ENCODE measurements around the gene SLC39A11. TPM values are rescaled to one million over a fixed set of nuclear protein-coding genes. Genes with fewer than 3 reads are reported as not detected.

The SLC39A11 gene
- total RNA-seq, 1 experiment from 2014 or later = 20.9 TPM

DNA sequence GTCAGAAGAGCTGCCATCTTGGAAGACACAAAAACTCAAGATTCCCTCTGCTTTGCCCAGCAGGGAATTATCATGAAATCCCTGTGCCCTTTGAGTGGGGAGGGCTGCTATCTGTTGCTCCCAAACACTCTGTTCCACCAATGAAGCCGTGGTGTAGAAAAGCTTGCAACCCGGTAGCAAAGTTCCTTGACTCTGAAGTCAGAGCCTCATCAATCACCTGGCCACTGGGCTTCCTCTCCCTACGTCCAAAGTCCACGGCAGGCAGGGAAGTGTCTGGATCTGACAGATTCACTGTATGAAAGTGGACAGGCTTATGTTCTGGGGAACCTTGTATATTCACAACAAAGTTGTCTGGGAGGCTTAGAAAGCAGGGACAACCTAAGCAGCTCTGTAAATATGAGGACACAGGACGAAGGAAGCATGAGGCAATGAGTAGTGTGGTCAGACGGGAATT is 343.3 kb downstream of the SLC39A11 start:
- DNase-seq (ENCODE audit: low spot score) = no peak

DNA sequence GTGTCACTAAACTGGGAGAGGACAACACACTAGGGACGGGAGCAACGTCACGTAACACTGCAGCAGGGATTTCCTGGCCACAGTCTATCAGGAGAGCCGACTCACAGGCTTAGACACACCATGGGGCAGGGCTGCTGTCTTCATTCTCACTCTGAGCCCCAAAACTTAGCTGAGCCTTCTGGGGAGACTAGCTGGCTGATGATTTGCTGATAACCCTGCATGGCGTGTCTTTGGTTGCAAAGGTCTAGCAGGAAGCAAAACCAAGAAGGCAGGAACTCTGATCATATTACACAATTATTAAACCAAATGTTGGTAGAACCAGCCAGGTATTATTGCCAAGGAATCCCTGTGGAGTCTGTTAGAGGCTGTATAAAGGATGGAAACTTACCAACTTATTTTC is 345.0 kb downstream of the SLC39A11 start:
- DNase-seq (ENCODE audit: low spot score) = no peak

DNA sequence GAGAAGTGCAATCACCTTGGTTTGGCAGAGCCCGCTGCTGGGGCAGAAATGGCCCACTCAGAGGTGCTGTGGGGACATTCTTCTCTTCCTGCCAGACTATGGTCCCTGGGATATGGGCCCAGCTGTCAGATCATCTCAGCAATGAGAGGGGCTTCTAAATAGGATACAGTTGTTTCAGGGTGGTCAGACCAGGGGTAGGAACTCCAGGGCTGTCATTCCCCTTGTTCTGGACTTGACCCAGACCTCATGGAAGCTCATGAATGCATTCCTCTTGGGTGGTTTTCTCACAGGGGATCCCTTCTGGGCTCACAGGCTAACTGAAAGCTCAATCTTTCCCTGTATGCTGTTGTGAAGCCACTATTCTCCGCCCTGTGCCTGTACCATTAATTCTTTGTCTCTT is 347.2 kb downstream of the SLC39A11 start:
- DNase-seq (ENCODE audit: low spot score) = no peak

DNA sequence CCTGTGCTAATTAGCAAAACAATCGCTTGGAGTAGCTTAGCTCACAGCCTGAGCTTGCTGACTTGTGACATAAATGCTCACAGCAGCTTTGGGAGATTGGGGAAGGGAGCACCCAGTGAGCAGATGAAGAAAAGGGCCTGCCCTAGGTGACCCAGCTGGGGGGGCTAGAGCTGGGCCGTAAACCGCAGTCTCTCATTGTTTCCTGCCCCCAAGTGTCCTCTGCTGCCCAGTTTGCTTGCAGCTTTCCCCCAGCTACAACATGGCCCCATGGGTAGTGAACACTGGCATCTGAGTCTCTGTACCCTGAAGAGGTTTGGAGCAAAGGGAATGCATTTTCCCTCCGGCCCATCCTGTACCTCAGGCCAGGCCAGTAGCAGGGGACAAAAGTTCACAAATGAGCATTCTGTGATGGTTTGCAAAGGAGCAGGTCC is 349.4 kb downstream of the SLC39A11 start:
- DNase-seq (ENCODE audit: low spot score) = no peak

DNA sequence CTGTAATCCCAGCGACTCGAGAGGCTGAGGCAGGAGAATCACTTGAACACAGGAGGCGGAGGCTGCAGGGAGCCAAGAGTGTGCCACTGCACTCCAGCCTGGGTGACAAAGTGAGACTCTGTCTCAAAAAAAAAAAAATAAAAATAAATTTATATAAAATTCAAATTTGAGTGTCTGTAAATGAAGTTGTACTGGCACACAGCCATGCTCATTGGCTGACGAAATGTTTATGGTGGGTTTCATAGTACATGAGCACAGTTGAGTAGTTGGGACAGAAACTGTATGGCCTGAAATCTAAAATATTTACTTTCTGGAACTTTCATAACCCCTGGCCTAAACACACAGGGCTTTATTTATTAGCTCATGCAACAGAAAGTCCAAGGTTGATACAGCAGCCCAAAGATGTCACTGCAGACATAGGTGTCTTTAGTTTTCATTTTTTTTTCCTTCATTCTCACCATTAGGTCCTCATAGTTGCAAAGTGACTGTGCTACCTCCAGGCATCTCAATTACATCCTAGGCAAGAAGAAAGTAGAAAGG is 355.3 kb downstream of the SLC39A11 start:
- DNase-seq (ENCODE audit: low spot score) = no peak

DNA sequence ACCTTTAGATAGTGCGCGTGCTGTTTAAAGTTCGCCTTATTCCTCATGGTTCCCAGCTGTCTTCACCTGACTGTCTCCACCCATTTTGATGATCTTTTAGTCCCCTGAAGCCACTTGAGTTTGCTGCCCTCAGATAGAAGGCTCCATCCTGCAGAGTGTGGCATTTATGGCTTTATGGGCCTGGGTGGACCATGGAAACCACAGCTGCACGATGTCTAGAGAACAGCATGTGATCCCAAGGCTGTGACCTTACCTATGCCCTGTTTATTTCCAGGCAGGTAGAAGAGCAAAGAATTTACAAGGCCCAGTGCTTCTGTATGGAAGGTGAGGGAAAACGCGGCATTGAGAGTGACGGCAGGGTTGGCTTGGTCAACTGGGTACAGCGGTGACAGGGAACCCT is 356.9 kb downstream of the SLC39A11 start:
- no peak for DNase-seq (ENCODE audit: low spot score)

DNA sequence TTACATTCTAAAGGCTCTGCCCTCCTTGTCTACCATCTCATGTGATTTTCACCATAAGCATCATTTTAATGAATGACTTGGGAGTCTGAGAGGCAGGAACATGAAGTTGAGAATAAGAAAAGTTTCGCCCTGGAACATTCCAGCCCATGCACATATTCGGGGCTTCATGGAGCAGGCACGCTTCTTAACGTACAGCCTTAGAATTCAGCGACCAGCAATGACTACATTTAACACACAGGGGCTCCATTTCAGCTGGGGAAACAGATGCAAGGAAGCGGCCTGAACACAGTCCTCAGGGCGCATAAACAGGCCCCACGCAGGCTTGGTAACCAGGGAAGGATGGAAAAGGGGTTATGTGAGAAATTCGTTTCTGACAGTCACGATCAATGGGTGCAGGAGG is 357.4 kb downstream of the SLC39A11 start:
- DNase-seq (ENCODE audit: low spot score) = no peak

DNA sequence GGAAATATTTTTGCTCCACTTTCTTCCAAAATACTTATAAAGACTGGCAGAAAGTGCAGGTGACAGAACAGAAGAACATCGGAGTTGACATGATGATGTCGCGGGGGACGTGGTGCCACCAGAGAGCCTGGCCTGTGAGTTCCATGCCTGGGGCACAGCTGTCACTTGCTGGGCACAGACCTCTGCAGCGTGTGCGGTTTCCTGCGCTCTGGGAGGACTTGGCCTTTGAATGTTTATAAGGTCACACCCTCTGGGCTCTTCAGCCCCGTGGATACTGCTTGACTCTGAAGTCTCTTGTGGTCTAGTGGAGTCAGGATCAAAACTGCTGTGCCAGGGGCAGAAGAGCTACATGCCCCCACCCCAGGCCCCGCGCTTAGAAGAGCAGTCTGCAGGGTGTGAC is 357.9 kb downstream of the SLC39A11 start:
- DNase-seq (ENCODE audit: low spot score) = no peak

DNA sequence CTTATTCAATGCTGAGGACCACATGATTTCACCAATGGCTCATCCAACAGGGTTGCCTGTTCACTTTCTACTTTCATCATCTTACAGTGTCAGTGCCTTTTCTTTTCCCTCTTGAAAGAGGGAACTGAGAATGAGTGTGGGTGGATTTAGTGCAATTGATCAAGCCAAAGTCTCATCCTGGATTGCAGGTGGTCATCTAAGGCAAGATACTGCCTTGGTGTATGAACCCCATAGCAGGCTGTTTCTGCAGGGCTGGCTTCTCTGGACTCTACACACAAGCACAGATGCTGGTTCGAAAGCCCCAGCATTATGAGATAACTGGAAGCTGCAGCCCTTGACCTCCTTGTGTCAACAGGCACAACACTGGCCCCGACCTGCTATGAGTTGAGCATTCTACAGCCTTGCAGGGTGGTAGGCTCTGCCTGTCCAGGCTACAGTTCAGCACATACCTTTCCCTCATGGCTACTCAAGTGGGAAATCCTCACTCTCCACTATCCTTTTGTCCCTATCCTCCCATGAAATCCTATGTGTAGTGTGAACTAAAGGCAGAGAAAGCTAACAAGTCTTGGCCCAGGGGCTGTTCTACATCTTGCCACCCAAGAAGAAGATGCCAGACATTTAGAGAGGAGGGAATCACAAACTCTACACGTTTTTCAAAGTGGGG is 358.7 kb downstream of the SLC39A11 start:
- no peak for DNase-seq (ENCODE audit: low spot score)

DNA sequence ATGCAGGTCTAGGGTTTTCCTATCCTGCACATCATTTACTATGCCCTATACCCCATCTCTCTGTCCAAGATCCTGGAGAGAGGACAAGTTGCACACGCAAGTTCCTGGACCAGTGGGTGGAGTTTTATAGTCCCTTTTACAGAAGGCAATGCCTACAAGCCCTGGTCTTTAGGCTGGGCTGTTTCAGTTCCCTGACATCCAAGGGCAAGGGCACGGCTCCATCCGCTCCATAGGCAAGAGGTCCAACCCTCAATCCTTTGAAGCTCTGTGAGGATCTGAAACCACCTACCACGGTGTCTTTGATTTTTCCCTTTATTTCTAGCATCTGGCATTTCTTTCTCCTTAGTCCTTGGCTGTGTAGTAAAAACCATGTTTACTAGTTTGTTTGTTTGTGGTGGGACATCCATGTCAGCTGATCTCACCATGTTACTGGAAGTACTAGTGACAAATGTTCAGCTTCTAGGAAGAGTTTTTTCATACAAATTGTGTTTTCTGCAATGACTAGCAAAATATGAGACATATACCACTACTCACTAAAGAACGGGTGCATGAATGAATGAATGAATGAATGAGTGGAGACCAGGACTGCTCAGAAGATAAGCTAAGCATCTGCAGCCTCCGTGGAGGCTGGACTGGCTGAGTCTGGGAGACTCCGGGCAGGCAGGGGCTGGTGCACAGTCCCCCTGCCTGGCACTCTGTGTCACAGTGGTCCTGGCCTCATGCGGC is 359.4 kb downstream of the SLC39A11 start:
- no peak for DNase-seq (ENCODE audit: low spot score)

DNA sequence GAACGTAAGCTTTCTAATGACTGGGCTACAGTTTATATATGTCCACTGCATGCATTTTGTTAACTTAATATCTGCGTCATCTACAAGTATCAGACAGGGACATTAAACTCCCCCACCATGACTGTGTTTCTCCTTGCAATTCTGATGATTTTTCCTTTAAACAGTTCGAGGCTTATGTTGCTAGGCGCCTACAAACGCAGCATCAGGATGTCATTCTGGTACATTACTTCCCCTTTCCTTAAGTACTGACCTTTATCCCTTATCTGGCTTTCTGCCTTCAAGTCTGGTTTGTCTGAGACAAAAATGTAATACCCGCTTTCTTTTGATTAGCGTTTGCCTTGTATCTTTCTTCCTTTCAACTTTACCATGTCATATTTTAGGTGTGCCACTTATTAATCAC is 362.4 kb downstream of the SLC39A11 start:
- DNase-seq (ENCODE audit: low spot score) = no peak

DNA sequence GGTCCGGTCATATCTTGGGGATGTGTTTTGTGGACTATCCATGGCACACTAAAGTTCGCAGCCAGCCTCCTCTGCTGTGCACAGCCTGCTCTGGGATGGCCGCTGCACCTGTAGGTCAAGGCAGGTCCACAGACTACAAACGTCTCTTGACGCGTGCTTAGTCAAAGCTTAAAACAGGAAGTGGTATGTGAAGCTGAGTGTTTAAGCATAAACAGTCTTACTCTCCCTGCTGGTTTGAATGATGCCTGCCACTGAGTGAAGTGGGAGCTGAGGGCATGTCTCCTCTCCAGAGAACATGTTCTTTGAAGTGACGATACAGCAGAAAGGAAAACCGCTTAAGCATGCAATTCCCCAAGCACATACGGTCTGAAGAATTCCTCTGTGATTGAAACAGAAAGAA is 365.6 kb downstream of the SLC39A11 start:
- DNase-seq (ENCODE audit: low spot score) = peak; percentile 47

DNA sequence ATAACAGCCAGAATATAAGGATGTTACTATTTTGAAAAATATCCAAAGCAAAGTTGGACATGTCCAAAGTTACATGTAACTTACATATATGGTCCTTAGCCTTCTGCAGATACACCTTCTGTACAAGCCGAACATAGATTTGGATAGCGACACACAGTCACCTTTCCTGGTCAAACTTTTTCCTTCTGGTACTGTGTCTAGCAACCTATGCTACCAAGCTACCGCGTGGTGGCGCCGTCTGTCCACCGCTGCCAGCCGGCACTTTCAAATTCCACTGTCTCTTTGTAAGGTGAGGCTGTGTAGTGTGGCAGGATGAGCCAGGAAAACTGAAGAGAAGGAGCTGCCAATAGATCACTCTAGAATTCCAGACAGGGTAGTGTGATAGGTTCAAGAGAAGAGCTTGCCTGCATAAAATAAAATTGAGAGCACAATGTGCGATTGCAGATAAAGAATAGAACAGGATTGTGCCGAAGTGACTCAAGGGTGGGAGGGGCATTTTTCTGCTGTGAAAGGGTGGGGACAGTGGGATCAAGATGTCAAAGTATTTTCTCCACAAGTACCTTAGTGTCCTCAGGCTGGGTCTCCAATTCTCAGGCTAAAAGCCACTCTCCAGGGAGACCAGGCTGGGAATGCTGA is 366.9 kb downstream of the SLC39A11 start:
- DNase-seq (ENCODE audit: low spot score) = peak; percentile 76

DNA sequence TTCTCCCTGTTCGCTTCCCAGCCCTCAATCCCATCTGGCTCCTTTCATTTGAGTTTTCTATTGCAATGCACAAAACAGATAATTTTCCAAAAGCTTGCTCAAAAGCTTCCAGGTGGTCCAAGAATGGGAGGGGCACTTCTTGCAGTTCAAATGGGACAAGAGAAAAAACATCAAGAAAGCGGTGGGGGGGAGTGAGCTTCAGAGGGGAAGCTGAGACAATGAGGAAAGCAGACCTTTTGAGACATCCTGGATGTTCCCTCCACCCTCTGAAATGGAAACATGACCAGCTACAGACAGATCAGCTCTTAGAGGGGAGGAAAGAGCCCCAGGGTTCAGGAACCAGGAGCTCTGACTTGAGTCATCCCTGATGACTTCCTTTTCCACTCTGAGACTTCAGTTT is 368.2 kb downstream of the SLC39A11 start:
- DNase-seq (ENCODE audit: low spot score) = no peak

DNA sequence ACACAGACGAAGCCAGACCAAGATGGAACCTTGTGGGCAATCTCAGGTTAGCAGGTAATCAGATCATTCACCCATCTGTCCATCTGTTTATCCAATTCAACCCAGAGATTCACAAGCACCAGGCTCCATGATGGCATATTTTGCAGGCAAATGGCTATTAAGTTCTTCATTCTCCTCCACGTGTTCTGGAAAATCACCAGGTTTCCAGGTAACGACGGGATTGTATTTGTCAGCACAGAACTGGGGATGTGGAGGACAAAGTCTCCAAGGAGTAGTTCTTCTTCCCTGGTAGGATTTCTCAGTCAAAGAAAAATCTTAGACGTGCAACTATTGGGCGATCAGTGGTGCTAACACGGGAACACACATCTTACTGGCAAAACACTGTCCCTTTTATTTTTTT is 368.8 kb downstream of the SLC39A11 start:
- DNase-seq (ENCODE audit: low spot score) = no peak

DNA sequence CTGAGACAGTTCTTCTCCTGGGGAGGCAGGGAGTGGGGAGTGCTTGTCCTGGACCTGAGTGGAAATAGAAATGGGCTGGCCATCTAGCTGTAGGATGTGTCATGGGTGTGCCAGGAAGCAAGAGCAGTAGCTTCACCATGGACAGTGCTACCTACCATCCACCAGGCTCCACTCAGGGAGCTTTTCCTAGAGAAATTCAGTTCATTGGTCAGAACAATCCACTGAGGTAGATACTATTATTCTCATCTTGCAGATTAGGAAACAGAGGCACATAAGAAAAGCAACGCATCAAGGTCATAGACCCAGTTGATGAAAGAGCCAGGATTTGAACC is 372.0 kb downstream of the SLC39A11 start:
- no peak for DNase-seq (ENCODE audit: low spot score)

DNA sequence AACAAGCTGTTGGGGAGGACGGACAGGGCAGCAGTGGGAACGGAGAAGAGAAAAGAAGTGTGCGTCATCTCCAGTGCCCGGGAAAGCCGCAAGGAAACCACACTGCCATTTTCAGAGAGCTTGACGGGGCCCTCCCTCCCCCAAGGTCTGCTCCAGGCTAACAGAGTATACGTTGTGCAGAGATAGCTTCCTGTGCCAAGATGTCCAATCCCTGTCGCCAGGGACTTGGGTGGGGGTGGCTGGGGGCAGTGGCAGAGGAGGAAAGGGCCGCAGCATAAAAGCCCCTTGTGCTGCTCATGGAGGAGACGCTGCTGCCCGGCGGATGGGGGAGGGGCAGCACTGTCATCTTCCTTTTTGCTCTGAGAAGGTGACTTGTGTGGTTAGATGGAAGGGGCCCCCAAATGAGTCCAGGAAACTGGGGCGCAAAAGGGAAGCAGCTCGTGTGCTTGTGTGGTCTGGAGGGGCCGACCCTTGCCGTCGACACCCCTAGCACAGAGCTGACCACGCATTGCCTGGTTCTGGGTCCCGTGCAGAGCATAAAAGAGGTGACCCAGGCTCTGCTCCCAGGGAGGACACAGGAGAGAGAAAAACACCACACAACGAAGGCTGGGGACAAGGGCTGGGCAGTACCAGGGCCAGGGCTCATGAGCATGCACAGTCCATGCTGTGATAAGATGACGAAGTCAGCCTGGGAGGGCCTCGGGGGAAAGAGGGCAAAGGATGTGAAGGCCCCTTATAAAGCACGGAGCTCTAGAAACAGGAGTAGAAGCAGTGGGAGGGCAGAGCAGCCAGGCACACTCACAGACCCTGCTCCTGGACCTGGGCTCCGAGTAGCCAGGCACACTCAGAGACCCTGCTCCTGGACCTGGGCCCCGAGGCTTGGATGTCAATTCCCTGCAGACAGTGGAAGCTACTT is 372.7 kb downstream of the SLC39A11 start:
- DNase-seq (ENCODE audit: low spot score) = peak; percentile 89

DNA sequence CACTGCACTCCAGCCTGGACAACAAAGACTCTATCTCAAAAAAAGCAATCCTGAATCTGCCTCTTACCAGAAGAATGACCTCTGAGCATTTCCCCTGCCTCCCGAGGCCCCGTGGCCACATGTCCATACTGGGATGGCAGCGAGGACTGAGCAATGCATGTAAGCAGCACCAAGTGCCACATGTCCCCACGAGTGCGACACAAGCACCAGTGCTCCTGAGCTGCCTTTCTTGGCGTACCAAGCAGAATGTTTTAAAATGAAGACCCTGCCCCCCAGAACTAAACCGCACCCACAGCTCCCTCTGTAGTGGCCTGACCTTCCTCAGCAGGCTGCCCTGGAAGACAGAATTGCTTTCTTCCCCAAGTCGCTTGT is 373.3 kb downstream of the SLC39A11 start:
- no peak for DNase-seq (ENCODE audit: low spot score)

DNA sequence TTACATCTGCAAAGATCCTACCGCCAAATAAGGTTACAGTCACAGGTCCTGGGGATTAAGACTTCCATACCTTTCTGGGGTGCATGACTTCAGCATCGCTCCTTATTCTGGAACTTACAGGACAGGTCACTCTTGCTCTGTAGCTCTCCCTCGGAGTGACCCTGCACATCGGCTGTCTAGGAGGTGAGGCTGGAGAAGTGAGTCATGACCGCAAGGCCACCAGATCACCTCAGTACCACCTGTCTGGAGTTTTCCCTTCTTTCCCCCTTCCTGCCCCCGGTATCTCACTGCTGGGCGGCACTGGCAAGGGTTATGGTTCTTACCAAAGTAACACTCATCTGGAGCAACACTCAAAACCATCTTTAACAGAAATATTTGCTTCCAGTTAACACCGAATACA is 374.8 kb downstream of the SLC39A11 start:
- DNase-seq (ENCODE audit: low spot score) = peak; percentile 30

DNA sequence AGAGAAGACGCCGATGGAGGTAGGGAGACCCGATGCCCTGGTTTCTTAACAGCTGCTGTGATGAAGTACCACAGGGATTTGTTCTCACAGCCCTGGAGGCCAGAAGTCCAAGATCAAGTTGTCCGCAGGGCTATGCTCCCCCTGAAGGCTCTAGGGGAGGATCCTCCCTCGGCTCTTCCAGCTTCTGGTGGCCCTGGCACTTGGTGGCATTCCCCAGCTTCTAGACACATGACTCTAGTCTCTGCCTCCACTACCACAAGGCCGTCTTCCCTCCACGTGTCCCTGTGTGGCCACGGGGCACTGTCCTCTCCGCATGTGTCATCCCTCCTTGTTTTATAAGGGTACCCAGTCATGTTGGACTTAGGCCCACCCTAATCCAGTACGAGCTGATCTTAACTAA is 375.2 kb downstream of the SLC39A11 start:
- DNase-seq (ENCODE audit: low spot score) = no peak

DNA sequence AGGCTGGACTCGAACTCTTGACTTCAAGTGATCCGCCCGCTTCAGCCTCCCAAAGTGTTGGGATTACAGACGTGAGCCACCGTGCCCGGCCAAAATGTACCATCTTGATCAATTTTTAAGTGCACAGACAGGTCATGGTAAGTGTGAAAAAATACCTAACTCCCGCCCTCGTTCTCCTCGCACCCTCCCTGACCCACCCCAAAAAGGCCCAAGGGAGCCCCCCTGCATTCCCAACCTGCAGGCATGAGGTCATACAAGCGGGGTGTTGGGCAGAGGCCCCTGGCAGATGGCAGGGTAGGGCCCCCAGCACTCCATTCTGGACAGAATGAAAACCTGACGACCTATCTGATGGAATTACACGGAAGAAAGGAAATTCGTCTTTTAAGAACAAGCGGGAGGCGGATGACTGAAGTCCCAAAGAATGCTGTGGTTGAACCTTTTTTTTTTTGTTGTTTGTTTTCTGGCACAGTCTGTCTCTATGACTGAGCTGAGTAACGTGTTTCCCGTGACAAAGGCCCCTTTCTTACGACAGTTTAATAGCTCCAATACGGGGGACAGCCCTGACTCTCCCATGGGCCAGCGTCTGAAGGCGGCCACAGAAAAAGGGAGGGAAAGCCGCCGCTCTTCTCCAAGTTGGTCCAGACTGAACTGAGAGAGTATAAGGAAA is 376.4 kb downstream of the SLC39A11 start:
- peak; percentile 97 for DNase-seq (ENCODE audit: low spot score)
